Measurements from ENCODE around the gene RBM19.

DNA sequence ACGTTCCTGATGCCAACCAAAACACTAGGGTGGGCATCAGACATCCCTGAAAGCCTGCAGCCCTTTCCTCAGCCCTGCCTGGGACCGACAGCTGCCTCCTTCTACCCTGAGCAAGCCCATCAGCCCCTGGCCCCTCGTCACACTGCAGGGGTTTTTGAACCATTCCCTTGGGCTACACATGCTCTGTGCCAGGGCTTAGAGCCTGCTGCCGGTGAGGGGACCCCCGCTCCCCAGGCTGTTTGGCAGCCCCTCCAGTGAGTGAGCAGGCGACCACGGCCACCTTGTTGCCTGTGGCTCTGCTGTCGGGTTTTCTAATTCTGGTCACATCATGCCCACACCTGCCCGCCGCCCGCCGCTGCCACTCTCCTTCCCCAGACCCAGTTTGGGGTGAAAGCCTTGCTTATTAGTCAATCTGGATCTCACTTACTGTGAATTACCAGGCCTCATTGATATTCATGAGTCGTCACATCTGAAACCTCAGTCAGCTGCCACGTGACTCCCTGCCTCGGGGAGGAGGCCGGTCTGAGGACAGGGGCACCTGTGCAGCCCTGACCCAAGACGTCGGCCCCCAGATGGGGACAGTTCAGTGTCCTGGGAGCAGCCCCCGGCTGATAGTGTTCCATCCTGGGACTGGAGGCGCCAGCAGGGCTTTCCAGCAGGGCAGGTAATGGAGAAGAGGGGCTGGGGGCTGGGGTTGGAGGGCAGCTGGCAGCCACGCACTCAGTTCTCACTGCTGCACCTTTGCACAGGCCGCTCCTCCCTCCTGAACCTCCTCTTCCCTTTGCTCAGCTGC lies 163.0 kb downstream of the RBM19 start:
- TF ChIP-seq EZH2 (IDR thresholded peaks at IDR 0.05; ENCODE audit: borderline replicate concordance, low read length), result no peak
- TF ChIP-seq, protein P1, sequence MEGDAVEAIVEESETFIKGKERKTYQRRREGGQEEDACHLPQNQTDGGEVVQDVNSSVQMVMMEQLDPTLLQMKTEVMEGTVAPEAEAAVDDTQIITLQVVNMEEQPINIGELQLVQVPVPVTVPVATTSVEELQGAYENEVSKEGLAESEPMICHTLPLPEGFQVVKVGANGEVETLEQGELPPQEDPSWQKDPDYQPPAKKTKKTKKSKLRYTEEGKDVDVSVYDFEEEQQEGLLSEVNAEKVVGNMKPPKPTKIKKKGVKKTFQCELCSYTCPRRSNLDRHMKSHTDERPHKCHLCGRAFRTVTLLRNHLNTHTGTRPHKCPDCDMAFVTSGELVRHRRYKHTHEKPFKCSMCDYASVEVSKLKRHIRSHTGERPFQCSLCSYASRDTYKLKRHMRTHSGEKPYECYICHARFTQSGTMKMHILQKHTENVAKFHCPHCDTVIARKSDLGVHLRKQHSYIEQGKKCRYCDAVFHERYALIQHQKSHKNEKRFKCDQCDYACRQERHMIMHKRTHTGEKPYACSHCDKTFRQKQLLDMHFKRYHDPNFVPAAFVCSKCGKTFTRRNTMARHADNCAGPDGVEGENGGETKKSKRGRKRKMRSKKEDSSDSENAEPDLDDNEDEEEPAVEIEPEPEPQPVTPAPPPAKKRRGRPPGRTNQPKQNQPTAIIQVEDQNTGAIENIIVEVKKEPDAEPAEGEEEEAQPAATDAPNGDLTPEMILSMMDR (IDR thresholded peaks at IDR 0.05; ENCODE audit: low read length), result no peak
